ENCODE measurements around the gene YPEL1.

The YPEL1 gene

GRCh38 chr22:21652547-21653545, 82.7 kb downstream of the YPEL1 start:
- no peak for DNase-seq (ENCODE audit: low spot score)

DNA sequence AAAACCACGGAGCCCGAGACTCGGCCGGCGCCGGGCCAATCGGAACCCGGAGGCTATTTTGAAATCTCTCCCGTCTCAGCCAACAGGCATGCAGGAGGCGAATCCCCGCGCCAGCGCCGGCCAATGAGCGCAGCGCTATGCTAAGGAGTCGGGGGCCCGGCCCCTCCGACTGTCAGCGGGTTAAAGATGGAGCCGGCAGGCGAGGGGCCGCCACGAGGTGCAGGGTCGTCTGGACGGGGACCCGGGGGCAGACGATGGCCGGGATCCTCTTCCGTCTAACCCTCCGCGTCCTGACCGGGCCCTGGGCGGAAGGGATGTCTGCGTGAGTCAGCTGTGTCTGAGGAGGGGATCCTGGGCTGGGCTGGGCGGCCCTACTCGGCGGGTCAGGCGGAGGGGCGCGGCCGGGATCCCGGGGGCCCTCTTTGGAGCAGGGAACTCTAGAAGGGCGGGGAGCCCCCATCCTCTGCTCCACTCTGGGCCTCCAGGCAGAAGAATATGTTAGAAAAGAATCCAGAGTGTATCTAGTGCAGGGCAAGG, 83.5 kb downstream of the YPEL1 start:
- peak; percentile 28 for DNase-seq (ENCODE audit: low spot score)

DNA sequence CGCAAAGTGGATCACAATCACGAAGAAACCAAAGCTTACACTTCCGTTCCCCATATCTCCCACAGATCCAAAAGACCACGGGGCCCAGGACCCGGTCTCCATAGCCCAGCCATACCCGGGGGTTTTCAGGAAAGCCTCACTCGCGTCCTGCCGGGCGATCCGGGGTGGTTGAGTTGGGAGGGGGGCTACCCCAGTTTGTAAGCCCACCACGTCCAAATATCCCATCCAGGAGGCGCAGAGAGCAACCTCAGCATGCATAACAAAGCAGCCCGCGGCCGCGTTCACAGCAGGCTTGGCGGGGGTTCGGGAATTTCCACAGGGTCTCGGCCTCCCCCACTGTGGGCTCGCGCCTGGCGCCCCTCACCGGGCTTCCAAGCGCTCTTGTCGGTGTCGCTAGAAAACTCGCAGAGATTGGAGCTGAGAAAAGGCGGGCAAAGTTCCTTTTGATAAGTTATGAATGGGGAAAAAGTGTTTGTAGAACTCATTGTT, 84.0 kb downstream of the YPEL1 start:
- DNase-seq (ENCODE audit: low spot score) = no peak

- DNase-seq (ENCODE audit: low spot score) = no peak
These were observed 84.6 kb downstream of the YPEL1 start for GRCh38 chr22:21650823-21651520.

DNA sequence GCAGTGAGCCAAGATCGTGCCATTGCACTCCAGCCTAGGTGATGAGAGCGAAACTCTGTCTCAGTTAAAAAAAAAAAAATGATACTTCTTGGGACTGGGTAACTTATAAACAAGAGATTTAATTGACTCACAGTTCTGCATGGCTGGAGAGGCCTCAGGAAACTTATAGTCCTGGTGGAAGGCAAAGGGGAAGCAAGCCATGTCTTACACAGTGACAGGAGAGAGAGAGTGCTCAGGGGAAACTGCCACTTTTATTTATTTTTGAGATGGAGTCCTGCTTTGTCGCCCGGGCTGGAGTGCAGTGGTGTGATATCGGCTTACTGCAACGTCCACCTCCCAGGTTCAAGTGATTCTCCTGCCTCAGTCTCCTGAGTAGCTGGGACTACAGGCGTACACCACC, 85.3 kb downstream of the YPEL1 start:
- DNase-seq (ENCODE audit: low spot score) = no peak
